HCT116 (cell line): Measurements from ENCODE around the gene GPR39. TPM values are rescaled to one million over a fixed set of nuclear protein-coding genes. Genes with fewer than 3 reads are reported as not detected.

Experiments used
- ATAC-seq: fragments of 200-7000 bp; cut with Tn5 transposase; 2 replicates; pipeline ENCODE4 v1.9.1; 2020; ENCODE audit warnings: mild to moderate bottlenecking, moderate library complexity
- BruUV-seq: library from RNA; stranded (reverse); fragments of 400-500 nt; replicated peaks from 2 replicates; lab custom pipeline; 2021; lab: Mats Ljungman, UMichigan
- CTCF ChIA-PET: fragments of 300-600 bp; sonication (Branson Sonifier 250); formaldehyde crosslinking; loops from one replicate; lab custom pipeline; 2021; ENCODE audit warnings: antibody characterized with exemption; lab: Charles Lee
- POLR2A ChIA-PET: fragments of 300-600, 350-600 bp; sonication (Branson Sonifier 250); formaldehyde crosslinking; loops from one replicate; lab custom pipeline; 2021; ENCODE audit warnings: antibody characterized with exemption; lab: Charles Lee
- RAD21 ChIA-PET, 2 experiments: fragments of 300-600 bp; sonication (Branson Sonifier 250); formaldehyde crosslinking; loops; one replicate each; lab custom pipeline; 2023; ENCODE audit warnings: low total read pairs in 2 of 2; ENCODE audit not compliant: uncharacterized antibody in 2 of 2, unreplicated experiment in 2 of 2, low non-redundant PET in 1 of 2; lab: Charles Lee
- DNase-seq: peaks from one replicate; pipeline ENCODE4 v3.0.0-alpha.2; 2010; ENCODE audit warnings: low read depth, low spot score
- H2AFZ ChIP-seq: fragments of 200-600 bp; shearing (Covaris generic), sonication (generic); 2 replicates; pipeline ENCODE4 v1.6.1; 2017; ENCODE audit warnings: low read depth, mixed run types, mixed read lengths, antibody characterized with exemption, low read length; ENCODE audit not compliant: poor library complexity, severe bottlenecking
- H3K27ac ChIP-seq: 2 replicates; pipeline ENCODE4 v1.5.1; 2012; ENCODE audit warnings: low read depth, low read length
- H3K27me3 ChIP-seq: fragments of 200-600 bp; sonication (generic); 2 replicates; pipeline ENCODE4 v1.6.1; 2016; ENCODE audit warnings: mixed run types, low read length, mixed read lengths; ENCODE audit not compliant: insufficient read depth
- H3K36me3 ChIP-seq, 2 experiments: fragments of 200-500 bp in 1 of 2; fragments of 200-600 bp in 1 of 2; sonication (Bioruptor generic) in 1 of 2; sonication (generic) in 1 of 2; 2 replicates each; pipeline versions ENCODE4 v1.5.1 to v1.6.1; 2014 to 2016; ENCODE audit warnings: low read length in 2 of 2, inconsistent platforms in 1 of 2, mixed read lengths in 1 of 2, mixed run types in 1 of 2; ENCODE audit not compliant: insufficient read depth in 2 of 2, control insufficient read depth in 1 of 2
- H3K4me1 ChIP-seq, 2 experiments: fragments of 200-600 bp in 1 of 2; sonication (generic) in 1 of 2; 2 replicates each; pipeline versions ENCODE4 v1.5.1 to v1.6.1; 2012 to 2017; ENCODE audit warnings: low read length in 2 of 2, inconsistent platforms in 1 of 2, mild to moderate bottlenecking in 1 of 2, mixed read lengths in 1 of 2, mixed run types in 1 of 2, moderate library complexity in 1 of 2; ENCODE audit not compliant: insufficient read depth in 2 of 2, control insufficient read depth in 1 of 2
- H3K4me2 ChIP-seq: fragments of 200-600 bp; sonication (generic); 2 replicates; pipeline ENCODE4 v1.6.1; 2017; ENCODE audit warnings: mixed run types, low read length, mixed read lengths
- H3K4me3 ChIP-seq, 2 experiments: fragments of 200-600 bp in 1 of 2; sonication (generic) in 1 of 2; replicated peaks in 1 of 2; 2 replicates each; pipeline ENCODE4 v1.5.1; 2011 to 2016; ENCODE audit warnings: low read length in 2 of 2, control low read depth in 1 of 2, low read depth in 1 of 2, mild to moderate bottlenecking in 1 of 2, mixed read lengths in 1 of 2, mixed run types in 1 of 2
- H3K79me2 ChIP-seq: fragments of 200-600 bp; sonication (generic); 2 replicates; pipeline ENCODE4 v1.6.1; 2017; ENCODE audit warnings: mild to moderate bottlenecking, mixed run types, low read length, moderate library complexity, mixed read lengths; ENCODE audit not compliant: insufficient read depth
- H3K9ac ChIP-seq: fragments of 200-600 bp; sonication (generic); 2 replicates; pipeline ENCODE4 v1.6.1; 2016; ENCODE audit warnings: low read length, mixed read lengths
- H3K9me2 ChIP-seq: fragments of 200-600 bp; sonication (generic), shearing (Covaris generic); 2 replicates; pipeline ENCODE4 v1.6.1; 2017; ENCODE audit warnings: mixed run types, mild to moderate bottlenecking, moderate library complexity; ENCODE audit not compliant: insufficient read depth
- H3K9me3 ChIP-seq, 2 experiments: fragments of 200-500 bp in 1 of 2; fragments of 200-600 bp in 1 of 2; sonication (Bioruptor generic) in 1 of 2; sonication (generic) in 1 of 2; 2 replicates each; pipeline ENCODE4 v1.6.1; 2014 to 2017; ENCODE audit warnings: low read length in 2 of 2, mixed read lengths in 2 of 2, inconsistent platforms in 1 of 2, low read depth in 1 of 2, mild to moderate bottlenecking in 1 of 2, mixed run types in 1 of 2, moderate library complexity in 1 of 2; ENCODE audit not compliant: control insufficient read depth in 1 of 2, insufficient read depth in 1 of 2
- H4K20me1 ChIP-seq: fragments of 200-600 bp; sonication (generic), shearing (Covaris generic); 2 replicates; pipeline ENCODE4 v1.6.1; 2017; ENCODE audit warnings: mixed run types, mild to moderate bottlenecking, moderate library complexity; ENCODE audit not compliant: insufficient read depth
- CBX3 ChIP-seq: IDR thresholded peaks from 2 replicates; pipeline ENCODE4 v1.6.1; 2012; ENCODE audit warnings: low read depth
- CEBPB ChIP-seq: IDR thresholded peaks from 2 replicates; pipeline ENCODE4 v1.6.1; 2012; ENCODE audit warnings: low read depth
- EGR1 ChIP-seq: IDR thresholded peaks from 2 replicates; pipeline ENCODE4 v1.6.1; 2012; ENCODE audit warnings: low read depth
- EZH2 ChIP-seq: fragments of 200-600 bp; sonication (generic); IDR thresholded peaks from 2 replicates; pipeline ENCODE4 v1.6.1; 2017; ENCODE audit warnings: antibody characterized with exemption, mixed run types
- JUND ChIP-seq: IDR thresholded peaks from 2 replicates; pipeline ENCODE4 v1.6.1; 2012
- POLR2A ChIP-seq: IDR thresholded peaks from 2 replicates; pipeline ENCODE4 v1.7.0; 2011; ENCODE audit warnings: borderline replicate concordance; ENCODE audit not compliant: insufficient read depth, insufficient read length; ENCODE audit errors: extremely low read depth
- SIN3A ChIP-seq: IDR thresholded peaks from 2 replicates; pipeline ENCODE4 v1.6.1; 2012; ENCODE audit warnings: low read depth
- SP1 ChIP-seq: IDR thresholded peaks from 2 replicates; pipeline ENCODE4 v1.6.1; 2012; ENCODE audit warnings: low read depth
- SRF ChIP-seq: IDR thresholded peaks from 2 replicates; pipeline ENCODE4 v1.6.1; 2012; ENCODE audit warnings: low read depth
- YY1 ChIP-seq: IDR thresholded peaks from 2 replicates; pipeline ENCODE4 v1.6.1; 2011; ENCODE audit warnings: low read length, low read depth, moderate library complexity, mild to moderate bottlenecking; ENCODE audit not compliant: insufficient replicate concordance; ENCODE audit errors: extremely low read depth
- ZFX ChIP-seq: fragments of 450-650 bp; IDR thresholded peaks from 2 replicates; pipeline ENCODE4 v1.6.1; 2017
- ZNF274 ChIP-seq: fragments of 200-500 bp; sonication (Bioruptor generic); IDR thresholded peaks from 2 replicates; pipeline ENCODE4 v1.6.1; 2014; ENCODE audit warnings: mild to moderate bottlenecking, low read depth, low read length, inconsistent platforms
- intact Hi-C: fragments of 100-400 bp; cut with micrococcal nuclease; formaldehyde crosslinking; loops from 2 replicates; pipeline ENCODE4 v1.10.0; 2022
- total RNA-seq: library from RNA; stranded (reverse); gene quantifications from one replicate; pipeline ENCODE4 v1.2.1, GENCODE V29; 2021; ENCODE audit not compliant: unreplicated experiment
- TF ChIP-seq, protein P1 (sequence below): IDR thresholded peaks from 2 replicates; pipeline ENCODE4 v1.6.1; 2012
- TF ChIP-seq, protein P2 (sequence below), 3 experiments: fragments of 200-600 bp in 1 of 3; sonication (generic) in 1 of 3; IDR thresholded peaks in 2 of 3; conservative IDR thresholded peaks in 1 of 3; 2 replicates each; pipeline ENCODE4 v1.5.1; 2012 to 2017; ENCODE audit warnings: low read depth in 2 of 3, low read length in 2 of 3, antibody characterized with exemption in 1 of 3, borderline replicate concordance in 1 of 3, control low read depth in 1 of 3, mild to moderate bottlenecking in 1 of 3, mixed read lengths in 1 of 3, mixed run types in 1 of 3, moderate library complexity in 1 of 3; ENCODE audit not compliant: insufficient read depth in 1 of 3
- TF ChIP-seq, protein P3 (sequence below): IDR thresholded peaks from 2 replicates; pipeline ENCODE4 v1.6.1; 2012; ENCODE audit warnings: low read depth
- TF ChIP-seq, protein P4 (sequence below): IDR thresholded peaks from 2 replicates; pipeline ENCODE4 v1.6.1; 2011; ENCODE audit warnings: mild to moderate bottlenecking, low read length, moderate library complexity; ENCODE audit not compliant: insufficient replicate concordance; ENCODE audit errors: extremely low read depth

GPR39 gene
- total RNA-seq, 1 experiment from 2014 or later: 5.1 TPM

DNA sequence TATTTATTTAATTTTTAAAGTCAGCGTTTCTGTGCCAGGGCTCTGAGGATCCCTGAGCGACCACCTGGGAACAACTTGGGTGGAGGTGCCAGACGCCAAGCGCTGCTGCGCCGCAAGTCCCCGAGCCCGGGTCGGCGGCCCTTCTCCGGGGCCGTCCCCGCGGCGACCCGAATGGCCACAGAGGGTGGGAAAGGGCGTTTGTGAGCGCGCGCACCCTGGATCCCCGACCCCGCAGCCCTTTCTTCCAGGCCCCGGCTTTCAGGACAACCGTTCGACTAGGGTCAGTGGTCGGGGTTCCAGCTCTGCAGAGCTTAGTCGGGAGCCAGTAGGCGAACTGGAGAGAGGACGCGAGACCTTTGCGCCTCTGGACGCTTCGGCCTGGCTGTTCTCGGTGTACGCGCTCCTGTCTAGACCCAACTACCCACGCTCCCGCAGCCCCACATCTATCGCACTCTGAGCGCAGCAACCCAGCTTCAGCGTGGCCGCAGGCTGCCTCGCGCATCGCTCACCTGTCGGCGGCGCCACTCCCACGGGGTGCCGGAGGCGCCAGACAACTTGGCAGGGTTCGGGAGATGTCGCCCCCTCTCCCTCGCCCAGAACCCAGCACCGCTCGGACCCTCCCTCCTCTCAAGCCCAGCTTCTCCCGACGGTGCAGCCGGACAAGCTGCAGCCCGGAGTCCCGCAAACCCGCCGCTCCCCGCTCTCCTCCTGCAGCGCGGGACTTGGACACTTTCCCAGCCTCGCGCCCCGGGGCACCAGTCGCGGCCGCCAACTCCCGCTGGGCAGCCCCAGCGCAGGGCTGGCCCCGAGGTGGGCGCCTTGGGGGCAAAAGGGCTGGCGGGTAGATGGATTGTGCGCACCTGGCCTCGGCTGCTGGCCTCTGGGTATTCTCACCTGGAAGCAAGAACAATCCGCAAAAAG lies 252.6 kb downstream of the GPR39 start:
- no peak overlapping the region for H3K4me3 ChIP-seq
- ATAC-seq: no peak
- DNase-seq: no peak
- H3K9me2 ChIP-seq: no peaks in the 10 kb centered on the region
- no peak for TF ChIP-seq JUND
- TF ChIP-seq, protein P1, sequence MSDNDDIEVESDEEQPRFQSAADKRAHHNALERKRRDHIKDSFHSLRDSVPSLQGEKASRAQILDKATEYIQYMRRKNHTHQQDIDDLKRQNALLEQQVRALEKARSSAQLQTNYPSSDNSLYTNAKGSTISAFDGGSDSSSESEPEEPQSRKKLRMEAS: no peak
- TF ChIP-seq, protein P2, sequence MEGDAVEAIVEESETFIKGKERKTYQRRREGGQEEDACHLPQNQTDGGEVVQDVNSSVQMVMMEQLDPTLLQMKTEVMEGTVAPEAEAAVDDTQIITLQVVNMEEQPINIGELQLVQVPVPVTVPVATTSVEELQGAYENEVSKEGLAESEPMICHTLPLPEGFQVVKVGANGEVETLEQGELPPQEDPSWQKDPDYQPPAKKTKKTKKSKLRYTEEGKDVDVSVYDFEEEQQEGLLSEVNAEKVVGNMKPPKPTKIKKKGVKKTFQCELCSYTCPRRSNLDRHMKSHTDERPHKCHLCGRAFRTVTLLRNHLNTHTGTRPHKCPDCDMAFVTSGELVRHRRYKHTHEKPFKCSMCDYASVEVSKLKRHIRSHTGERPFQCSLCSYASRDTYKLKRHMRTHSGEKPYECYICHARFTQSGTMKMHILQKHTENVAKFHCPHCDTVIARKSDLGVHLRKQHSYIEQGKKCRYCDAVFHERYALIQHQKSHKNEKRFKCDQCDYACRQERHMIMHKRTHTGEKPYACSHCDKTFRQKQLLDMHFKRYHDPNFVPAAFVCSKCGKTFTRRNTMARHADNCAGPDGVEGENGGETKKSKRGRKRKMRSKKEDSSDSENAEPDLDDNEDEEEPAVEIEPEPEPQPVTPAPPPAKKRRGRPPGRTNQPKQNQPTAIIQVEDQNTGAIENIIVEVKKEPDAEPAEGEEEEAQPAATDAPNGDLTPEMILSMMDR (IDR thresholded peaks at IDR 0.05 in 2 of 3, conservative IDR thresholded peaks at IDR 0.05 in 1 of 3; ENCODE audit: borderline replicate concordance in 1 of 3, insufficient read depth in 1 of 3, low read depth in 2 of 3, low read length in 2 of 3): no peak
- TF ChIP-seq SP1: no peak
- no peak for TF ChIP-seq CBX3
- TF ChIP-seq ZNF274: no peak
- TF ChIP-seq ZFX: no peak
- TF ChIP-seq, protein P3, sequence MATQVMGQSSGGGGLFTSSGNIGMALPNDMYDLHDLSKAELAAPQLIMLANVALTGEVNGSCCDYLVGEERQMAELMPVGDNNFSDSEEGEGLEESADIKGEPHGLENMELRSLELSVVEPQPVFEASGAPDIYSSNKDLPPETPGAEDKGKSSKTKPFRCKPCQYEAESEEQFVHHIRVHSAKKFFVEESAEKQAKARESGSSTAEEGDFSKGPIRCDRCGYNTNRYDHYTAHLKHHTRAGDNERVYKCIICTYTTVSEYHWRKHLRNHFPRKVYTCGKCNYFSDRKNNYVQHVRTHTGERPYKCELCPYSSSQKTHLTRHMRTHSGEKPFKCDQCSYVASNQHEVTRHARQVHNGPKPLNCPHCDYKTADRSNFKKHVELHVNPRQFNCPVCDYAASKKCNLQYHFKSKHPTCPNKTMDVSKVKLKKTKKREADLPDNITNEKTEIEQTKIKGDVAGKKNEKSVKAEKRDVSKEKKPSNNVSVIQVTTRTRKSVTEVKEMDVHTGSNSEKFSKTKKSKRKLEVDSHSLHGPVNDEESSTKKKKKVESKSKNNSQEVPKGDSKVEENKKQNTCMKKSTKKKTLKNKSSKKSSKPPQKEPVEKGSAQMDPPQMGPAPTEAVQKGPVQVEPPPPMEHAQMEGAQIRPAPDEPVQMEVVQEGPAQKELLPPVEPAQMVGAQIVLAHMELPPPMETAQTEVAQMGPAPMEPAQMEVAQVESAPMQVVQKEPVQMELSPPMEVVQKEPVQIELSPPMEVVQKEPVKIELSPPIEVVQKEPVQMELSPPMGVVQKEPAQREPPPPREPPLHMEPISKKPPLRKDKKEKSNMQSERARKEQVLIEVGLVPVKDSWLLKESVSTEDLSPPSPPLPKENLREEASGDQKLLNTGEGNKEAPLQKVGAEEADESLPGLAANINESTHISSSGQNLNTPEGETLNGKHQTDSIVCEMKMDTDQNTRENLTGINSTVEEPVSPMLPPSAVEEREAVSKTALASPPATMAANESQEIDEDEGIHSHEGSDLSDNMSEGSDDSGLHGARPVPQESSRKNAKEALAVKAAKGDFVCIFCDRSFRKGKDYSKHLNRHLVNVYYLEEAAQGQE: no peak
- no peak for TF ChIP-seq YY1
- no peak for TF ChIP-seq EGR1
- no peak for TF ChIP-seq SRF
- TF ChIP-seq POLR2A: no peak
- TF ChIP-seq, protein P4, sequence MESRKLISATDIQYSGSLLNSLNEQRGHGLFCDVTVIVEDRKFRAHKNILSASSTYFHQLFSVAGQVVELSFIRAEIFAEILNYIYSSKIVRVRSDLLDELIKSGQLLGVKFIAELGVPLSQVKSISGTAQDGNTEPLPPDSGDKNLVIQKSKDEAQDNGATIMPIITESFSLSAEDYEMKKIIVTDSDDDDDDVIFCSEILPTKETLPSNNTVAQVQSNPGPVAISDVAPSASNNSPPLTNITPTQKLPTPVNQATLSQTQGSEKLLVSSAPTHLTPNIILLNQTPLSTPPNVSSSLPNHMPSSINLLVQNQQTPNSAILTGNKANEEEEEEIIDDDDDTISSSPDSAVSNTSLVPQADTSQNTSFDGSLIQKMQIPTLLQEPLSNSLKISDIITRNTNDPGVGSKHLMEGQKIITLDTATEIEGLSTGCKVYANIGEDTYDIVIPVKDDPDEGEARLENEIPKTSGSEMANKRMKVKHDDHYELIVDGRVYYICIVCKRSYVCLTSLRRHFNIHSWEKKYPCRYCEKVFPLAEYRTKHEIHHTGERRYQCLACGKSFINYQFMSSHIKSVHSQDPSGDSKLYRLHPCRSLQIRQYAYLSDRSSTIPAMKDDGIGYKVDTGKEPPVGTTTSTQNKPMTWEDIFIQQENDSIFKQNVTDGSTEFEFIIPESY: no peak
- no peak for TF ChIP-seq SIN3A
- no peak for TF ChIP-seq EZH2
- no peak for TF ChIP-seq CEBPB
- peaks cover 61% of the 10 kb centered on the region for H3K27me3 ChIP-seq
- ChIA-PET RAD21 (no interaction called here), CTCF (no interaction called here), POLR2A (no interaction called here)
- no TSS peak for BruUV-seq
- H3K9ac ChIP-seq: no peak overlapping the region
- H3K4me1 ChIP-seq: peaks cover 10 to 18% of the 10 kb centered on the region in 2 experiments
- no peaks in the 10 kb centered on the region for H3K36me3 ChIP-seq
- H3K4me2 ChIP-seq: peak overlapping the region; percentile 47; the same call in 1 of the 2 replicates
- intact Hi-C loops: no loop called here
- H3K27ac ChIP-seq: no peak overlapping the region
- H4K20me1 ChIP-seq: no peaks in the 10 kb centered on the region
- no peaks in the 10 kb centered on the region for H3K79me2 ChIP-seq
- H2AFZ ChIP-seq: no peak overlapping the region
- no peaks in the 10 kb centered on the region for H3K9me3 ChIP-seq
